Psoas muscle (tissue), 8 donors: ENCODE measurements around the gene ZMAT3. TPM values are rescaled to one million over a fixed set of nuclear protein-coding genes. Genes with fewer than 3 reads are reported as not detected.
A peak's percentile ranks its signal among the peaks of the same experiment; 100 is the strongest.

Source experiments
- ATAC-seq, 4 donors: fragments of 200-7000 bp; cut with Tn5 transposase; one replicate each; pipeline ENCODE4 v1.9.1; 2020; ENCODE audit warnings: moderate library complexity in 3 of 4, mild to moderate bottlenecking in 2 of 4
- DNase-seq, 2 donors: peaks; one replicate each; pipeline ENCODE4 v3.0.0-alpha.2; 2020
- H3K27ac ChIP-seq: fragments of 200-600 bp; one replicate; pipeline ENCODE4 v1.8.0; 2022
- H3K27me3 ChIP-seq, 3 donors: fragments of 200-600 bp in 1 of 3; one replicate each; pipeline versions ENCODE4 v1.6.1 to v1.8.0; 2013 to 2022; ENCODE audit warnings: low read length in 2 of 3, mild to moderate bottlenecking in 2 of 3, moderate library complexity in 1 of 3; ENCODE audit not compliant: insufficient read depth in 3 of 3
- H3K36me3 ChIP-seq, 2 donors: fragments of 200-600 bp in 1 of 2; one replicate each; pipeline versions ENCODE4 v1.6.1 to v1.8.0; 2013 to 2022; ENCODE audit warnings: low read depth in 1 of 2, mild to moderate bottlenecking in 1 of 2, moderate library complexity in 1 of 2; ENCODE audit not compliant: insufficient read depth in 1 of 2
- H3K4me1 ChIP-seq: fragments of 200-600 bp; one replicate; pipeline ENCODE4 v1.8.0; 2022
- H3K4me3 ChIP-seq: fragments of 200-600 bp; one replicate; pipeline ENCODE4 v1.8.0; 2022; ENCODE audit warnings: mild to moderate bottlenecking
- H3K9me3 ChIP-seq: fragments of 200-600 bp; one replicate; pipeline ENCODE4 v1.8.0; 2022
- whole genome bisulfite sequencing, 3 donors: extraction: QIAGEN DNeasy Blood & Tissue Kit; methylation state at CpG; one replicate each; pipeline versions ENCODE4 v1.1.6 to v1.1.7; 2013; 5-methylcytosine and 5-hydroxymethylcytosine counted together
- intact Hi-C, 2 donors: fragments of 100-400 bp; cut with DNase I; formaldehyde crosslinking; loops; one replicate each; pipeline versions ENCODE4 v1.11.0 to v1.14.2; 2022
- polyA plus RNA-seq, 3 donors: library from polyadenylated mRNA; stranded (reverse); fragments of 200-250 nt; gene quantifications; one replicate each; pipeline ENCODE4 v1.2.3, GENCODE V29; 2013
- total RNA-seq, 4 donors: library from RNA; stranded (reverse); fragmentation: NEBNext Ultra II Directional in 2 of 4; extraction: Animal tissue kit (Norgen Biotek cat#: 25700) in 2 of 4; gene quantifications; one replicate each; pipeline versions ENCODE4 v1.2.1 to v1.2.4, GENCODE V29; 2021 to 2023
- TF ChIP-seq, protein P1 (sequence below): fragments of 200-600 bp; IDR thresholded peaks from one replicate; pipeline ENCODE4 v1.8.0; 2022; ENCODE audit warnings: antibody characterized with exemption
- donor health status: healthy with polysubstance abuse.
- donor health status: DM: no; HTN: no; CAD: no; lungs with moderate emphysema.
- donor health status: Bipolar disorder and iron deficiency.
- donor health status: healthy.
- donor health status: DM: yes; HTN: yes; CAD: no.
- donor health status: DM: no; HTN: no; CAD: no.
- donor health status: DM: no; HTN: no; CAD: no.
- donor health status: DM: yes; HTN: yes; CAD: no.

Gene ZMAT3
- total and polyA plus RNA-seq, 7 donors, result 2.0 to 12.7 (median 6.7) TPM

DNA sequence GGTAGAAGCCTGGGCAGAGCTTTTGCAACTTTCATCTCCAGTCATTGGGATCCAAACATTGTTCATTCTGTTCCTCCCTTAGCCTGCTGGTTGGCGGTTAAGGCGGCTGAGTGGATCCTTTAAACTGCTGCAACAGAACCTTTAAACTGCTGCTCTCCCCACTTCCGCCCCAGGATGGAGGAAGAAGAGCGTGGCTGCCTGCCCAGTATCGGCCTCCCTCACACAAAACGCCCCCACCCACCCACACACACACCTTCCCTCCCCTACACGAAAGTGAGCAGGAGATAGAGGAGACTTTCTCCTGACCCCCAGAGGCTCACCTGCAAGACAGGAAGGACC, 460 bp upstream of the ZMAT3 start:
- peak in 3 of 4 donors; percentile 11 to 37 (median 27) for ATAC-seq
- intact Hi-C loops, result loop anchor here in 1 of 2 donors (5.0 kb wide), 1 partner anchor 75 kb away; the partner anchor contains the start of gene PIK3CA
- Histone ChIP-seq H3K36me3 (peaks cover 0 to 4% of the 10 kb centered on the region in 2 donors), H3K4me1 (no peaks in the 10 kb centered on the region), H3K27me3 (no peaks in the 10 kb centered on the region), H3K4me3 (peak overlapping the region; percentile 90), H3K27ac (peak overlapping the region; percentile 92), H3K9me3 (no peaks in the 10 kb centered on the region)
- peak; percentile 33 to 62 for DNase-seq
- WGBS, 3 donors, result 9 to 18% (median 11%) methylated on average over 7 of the region's 7 CpGs
- TF ChIP-seq, protein P1, sequence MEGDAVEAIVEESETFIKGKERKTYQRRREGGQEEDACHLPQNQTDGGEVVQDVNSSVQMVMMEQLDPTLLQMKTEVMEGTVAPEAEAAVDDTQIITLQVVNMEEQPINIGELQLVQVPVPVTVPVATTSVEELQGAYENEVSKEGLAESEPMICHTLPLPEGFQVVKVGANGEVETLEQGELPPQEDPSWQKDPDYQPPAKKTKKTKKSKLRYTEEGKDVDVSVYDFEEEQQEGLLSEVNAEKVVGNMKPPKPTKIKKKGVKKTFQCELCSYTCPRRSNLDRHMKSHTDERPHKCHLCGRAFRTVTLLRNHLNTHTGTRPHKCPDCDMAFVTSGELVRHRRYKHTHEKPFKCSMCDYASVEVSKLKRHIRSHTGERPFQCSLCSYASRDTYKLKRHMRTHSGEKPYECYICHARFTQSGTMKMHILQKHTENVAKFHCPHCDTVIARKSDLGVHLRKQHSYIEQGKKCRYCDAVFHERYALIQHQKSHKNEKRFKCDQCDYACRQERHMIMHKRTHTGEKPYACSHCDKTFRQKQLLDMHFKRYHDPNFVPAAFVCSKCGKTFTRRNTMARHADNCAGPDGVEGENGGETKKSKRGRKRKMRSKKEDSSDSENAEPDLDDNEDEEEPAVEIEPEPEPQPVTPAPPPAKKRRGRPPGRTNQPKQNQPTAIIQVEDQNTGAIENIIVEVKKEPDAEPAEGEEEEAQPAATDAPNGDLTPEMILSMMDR, result no peak

DNA sequence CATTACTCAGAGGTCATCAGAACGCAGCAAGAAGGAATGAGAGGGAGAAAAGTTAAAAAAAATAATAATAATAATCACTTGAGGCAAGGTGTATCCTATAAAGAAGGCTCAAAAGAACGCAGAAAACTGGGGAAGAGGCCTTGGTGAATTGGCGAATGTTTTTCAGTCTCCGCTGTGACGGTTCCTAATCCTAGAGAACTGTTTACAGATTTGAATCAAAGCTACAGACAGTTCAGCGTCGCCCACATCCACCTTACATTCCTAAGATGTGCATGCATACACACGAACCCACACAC, 634 bp downstream of the ZMAT3 start:
- no peak for DNase-seq
- Histone ChIP-seq H3K36me3 (peaks cover 0 to 14% of the 10 kb centered on the region in 2 donors), H3K4me3 (peak overlapping the region; percentile 90), H3K4me1 (no peaks in the 10 kb centered on the region), H3K9me3 (no peaks in the 10 kb centered on the region), H3K27me3 (no peaks in the 10 kb centered on the region), H3K27ac (peak overlapping the region; percentile 92)
- TF ChIP-seq, protein P1, result no peak
- intact Hi-C loops, result loop anchor here in 1 of 2 donors (5.0 kb wide), 1 partner anchor 76 kb away; the partner anchor contains the start of gene PIK3CA
- WGBS, 3 donors, result 11 to 19% (median 12%) methylated on average over 8 of the region's 8 CpGs
- ATAC-seq, result no peak

GRCh38 chr3:179069762-179070390, 1.7 kb downstream of the ZMAT3 start:
- Histone ChIP-seq H3K36me3 (peaks cover 0 to 20% of the 10 kb centered on the region in 2 donors), H3K4me3 (peak overlapping the region; percentile 90), H3K9me3 (no peaks in the 10 kb centered on the region), H3K4me1 (no peaks in the 10 kb centered on the region), H3K27ac (no peak overlapping the region), H3K27me3 (no peaks in the 10 kb centered on the region)
- DNase-seq, result no peak
- TF ChIP-seq, protein P1, result no peak
- no peak for ATAC-seq
- intact Hi-C loops, result loop anchor here in 1 of 2 donors (5.0 kb wide), 1 partner anchor 77 kb away; the partner anchor contains the start of gene PIK3CA
- WGBS, 3 donors, result 58 to 78% (median 68%) methylated on average over 1 of the region's 1 CpG

DNA sequence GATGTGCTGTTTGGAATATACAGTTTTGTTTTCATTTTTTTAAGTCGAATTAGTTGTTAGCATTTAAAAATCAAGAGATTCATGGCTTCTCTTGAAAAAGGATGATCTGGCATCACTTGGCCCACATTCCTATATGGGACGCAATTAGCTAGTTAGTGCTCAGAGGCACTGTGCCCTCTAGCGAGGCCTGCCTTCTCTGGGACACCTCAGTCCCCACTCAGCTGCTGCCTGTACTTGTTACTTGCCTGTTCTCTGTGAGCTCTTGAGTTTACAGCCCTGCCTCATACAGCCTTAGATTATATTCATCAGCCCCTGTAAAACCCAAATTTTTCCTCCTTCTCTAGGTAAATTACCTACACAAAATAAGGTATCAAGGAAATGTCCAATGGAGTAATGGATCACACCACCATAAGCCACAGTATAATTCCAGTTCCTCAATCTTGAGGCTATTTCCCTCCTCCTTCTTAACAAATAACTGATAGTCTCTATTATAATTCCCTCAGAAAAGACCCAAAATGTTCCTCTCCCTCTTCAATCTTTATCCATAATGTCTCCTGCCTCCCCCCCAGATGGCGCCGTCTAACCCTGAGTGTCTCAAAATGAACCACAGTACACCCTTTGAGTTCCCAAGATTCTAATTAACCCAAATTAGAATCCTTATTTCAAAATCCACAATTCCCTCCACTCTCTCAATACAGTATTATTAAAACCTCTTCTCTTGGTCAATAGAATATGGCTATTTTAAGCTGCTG, 2.7 kb downstream of the ZMAT3 start:
- DNase-seq, result no peak
- intact Hi-C loops, result no loop called here
- Histone ChIP-seq H3K27me3 (no peaks in the 10 kb centered on the region), H3K27ac (no peak overlapping the region), H3K9me3 (no peaks in the 10 kb centered on the region), H3K4me1 (peaks cover 3% of the 10 kb centered on the region), H3K36me3 (peaks cover 0 to 20% of the 10 kb centered on the region in 2 donors), H3K4me3 (no peak overlapping the region)
- no peak for ATAC-seq
- 84 to 93% (median 90%) methylated on average over 5 of the region's 5 CpGs for WGBS, 3 donors
- TF ChIP-seq, protein P1, result no peak
